H1 (cell line): ENCODE results near the gene AK5.

Experiments
- BCL11A ChIP-seq, 2 experiments: IDR thresholded peaks; one replicate each; pipeline ENCODE4 v1.6.1; 2011; ENCODE audit warnings: low read depth in 2 of 2, low read length in 2 of 2, mild to moderate bottlenecking in 2 of 2
- CTCF ChIP-seq, 3 experiments: IDR thresholded peaks; 1 replicate in 2 of 3; 2 replicates in 1 of 3; pipeline versions ENCODE4 v1.5.1 to v1.6.1; 2011; ENCODE audit warnings: low read length in 3 of 3, mild to moderate bottlenecking in 3 of 3, inconsistent platforms in 2 of 3, low read depth in 1 of 3, moderate library complexity in 1 of 3; ENCODE audit not compliant: insufficient read depth in 1 of 3; ENCODE audit errors: control extremely low read depth in 1 of 3
- EP300 ChIP-seq, 2 experiments: IDR thresholded peaks; 1 replicate in 1 of 2; 2 replicates in 1 of 2; pipeline ENCODE4 v1.6.1; 2011 to 2012; ENCODE audit warnings: low read depth in 2 of 2, low read length in 2 of 2, mild to moderate bottlenecking in 2 of 2, borderline replicate concordance in 1 of 2, inconsistent platforms in 1 of 2, moderate library complexity in 1 of 2
- GABPA ChIP-seq: IDR thresholded peaks from 2 replicates; pipeline ENCODE4 v1.6.1; 2011; ENCODE audit warnings: mild to moderate bottlenecking, low read length, moderate library complexity, borderline replicate concordance; ENCODE audit not compliant: insufficient read depth
- HDAC6 ChIP-seq: IDR thresholded peaks from one replicate; pipeline ENCODE4 v1.7.1; 2012; ENCODE audit warnings: low read depth, mild to moderate bottlenecking, inconsistent platforms, low read length, moderate library complexity
- JUN ChIP-seq: IDR thresholded peaks from 2 replicates; pipeline ENCODE4 v1.6.1; 2011; ENCODE audit warnings: low read depth, mild to moderate bottlenecking, improper control_type of control experiment, low read length
- JUND ChIP-seq: IDR thresholded peaks from 2 replicates; pipeline ENCODE4 v1.6.1; 2011; ENCODE audit warnings: mild to moderate bottlenecking, improper control_type of control experiment, low read length
- MAX ChIP-seq: IDR thresholded peaks from 2 replicates; pipeline ENCODE4 v1.6.1; 2012; ENCODE audit warnings: inconsistent platforms
- POLR2A ChIP-seq, 2 experiments: IDR thresholded peaks; 1 replicate in 1 of 2; 2 replicates in 1 of 2; pipeline ENCODE4 v1.6.1; 2011; ENCODE audit warnings: low read depth in 2 of 2, low read length in 2 of 2, mild to moderate bottlenecking in 2 of 2; ENCODE audit errors: control extremely low read depth in 1 of 2
- POLR2AphosphoS5 ChIP-seq: IDR thresholded peaks from 2 replicates; pipeline ENCODE4 v1.6.1; 2011; ENCODE audit warnings: low read depth, low read length
- SAP30 ChIP-seq: fragments of 300-600 bp; sonication (generic); IDR thresholded peaks from 2 replicates; pipeline ENCODE4 v1.7.1; 2012; ENCODE audit warnings: low read length, moderate library complexity, mild to moderate bottlenecking, inconsistent platforms; ENCODE audit not compliant: insufficient read depth, insufficient replicate concordance
- SP4 ChIP-seq: IDR thresholded peaks from 2 replicates; pipeline ENCODE4 v1.6.1; 2012; ENCODE audit warnings: low read length, inconsistent platforms
- TAF1 ChIP-seq: IDR thresholded peaks from 2 replicates; pipeline ENCODE4 v1.6.1; 2011; ENCODE audit warnings: mild to moderate bottlenecking, low read depth, low read length

GRCh38 chr1:77238462-77238861 is 43.4 kb upstream of the AK5 start:
- TF ChIP-seq HDAC6 (no peak), POLR2A (IDR thresholded peaks at IDR 0.05; ENCODE audit: control extremely low read depth in 1 of 2, low read depth in 2 of 2, low read length in 2 of 2) (no peak), JUN (no peak), MAX (no peak), CTCF (IDR thresholded peaks at IDR 0.05; ENCODE audit: control extremely low read depth in 1 of 3, insufficient read depth in 1 of 3, low read depth in 1 of 3, low read length in 3 of 3) (no peak), POLR2AphosphoS5 (no peak), SP4 (no peak), BCL11A (IDR thresholded peaks at IDR 0.05; ENCODE audit: low read depth in 2 of 2, low read length in 2 of 2) (no peak), EP300 (IDR thresholded peaks at IDR 0.05; ENCODE audit: borderline replicate concordance in 1 of 2, low read depth in 2 of 2, low read length in 2 of 2) (no peak), JUND (no peak), SAP30 (no peak), TAF1 (no peak), GABPA (no peak)
